Body of pancreas (tissue), 4 donors: Measurements from ENCODE around the gene ERBB4.

Experiments used
- CTCF ChIP-seq, 7 experiments: fragments of 450-650 bp in 4 of 7; fragments of 200-600 bp in 3 of 7; sonication (generic) in 3 of 7; IDR thresholded peaks; one replicate each; pipeline ENCODE4 v1.5.1; 2016 to 2019; ENCODE audit warnings: antibody characterized with exemption in 7 of 7
- POLR2A ChIP-seq, 3 donors: fragments of 450-650 bp; IDR thresholded peaks; one replicate each; pipeline ENCODE4 v1.6.1; 2016; ENCODE audit warnings: antibody characterized with exemption in 3 of 3, mild to moderate bottlenecking in 2 of 3

- TF ChIP-seq CTCF (IDR thresholded peaks at IDR 0.05): no peak
- no peak for TF ChIP-seq POLR2A (IDR thresholded peaks at IDR 0.05)
Measured at GRCh38 chr2:211955648-211956047, 583.0 kb downstream of the ERBB4 start.
